HG02938 (cell line): ENCODE data around the gene SLC6A17.

Experiments
- ATAC-seq: cut with Tn5 transposase; IDR thresholded peaks from one replicate; pipeline ENCODE4 v1.9.1; 2021; ENCODE audit warnings: mild to moderate bottlenecking, moderate library complexity; ENCODE audit not compliant: unreplicated experiment

The SLC6A17 gene

DNA sequence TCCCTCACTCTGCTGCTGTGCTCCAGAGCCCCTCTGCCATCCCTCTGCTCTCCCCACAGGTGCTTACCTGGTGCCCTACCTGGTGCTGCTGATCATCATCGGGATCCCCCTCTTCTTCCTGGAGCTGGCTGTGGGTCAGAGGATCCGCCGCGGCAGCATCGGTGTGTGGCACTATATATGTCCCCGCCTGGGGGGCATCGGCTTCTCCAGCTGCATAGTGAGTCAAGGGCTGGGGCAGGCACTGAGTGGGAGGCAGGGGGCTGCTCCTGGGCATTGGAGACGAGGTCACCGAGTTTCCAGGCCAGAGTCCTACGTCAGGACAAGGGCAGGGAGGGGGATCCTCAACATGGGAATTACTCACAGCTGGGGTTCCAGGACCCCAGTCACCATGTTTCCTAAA, 21.7 kb downstream of the SLC6A17 start:
- no peak for ATAC-seq

DNA sequence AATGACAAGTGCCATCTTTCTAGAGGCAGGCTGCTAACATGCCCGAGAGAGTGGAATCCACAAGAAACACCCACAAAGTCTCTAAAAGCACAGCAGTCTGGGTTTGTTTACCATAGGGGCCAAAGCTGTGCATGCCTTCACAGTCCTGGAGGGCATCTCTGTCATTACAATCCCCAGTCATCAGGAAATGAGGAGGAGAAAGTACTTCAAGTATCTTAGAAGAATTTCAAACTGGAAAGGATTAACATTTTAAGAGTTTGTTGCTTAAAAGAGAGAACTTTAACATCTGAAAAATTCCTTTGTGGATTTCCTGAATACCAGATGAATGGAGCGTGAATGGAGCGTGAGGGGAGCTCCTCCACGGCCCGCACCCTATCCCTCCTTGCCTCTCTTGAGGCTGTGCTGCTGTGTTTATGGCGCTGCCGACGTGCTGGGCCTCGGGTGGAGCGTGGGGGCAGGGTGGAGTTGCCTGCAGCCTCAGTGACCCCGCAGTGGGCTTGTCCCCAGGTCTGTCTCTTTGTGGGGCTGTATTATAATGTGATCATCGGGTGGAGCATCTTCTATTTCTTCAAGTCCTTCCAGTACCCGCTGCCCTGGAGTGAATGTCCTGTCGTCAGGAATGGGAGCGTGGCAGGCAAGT, 23.3 kb downstream of the SLC6A17 start:
- no peak for ATAC-seq

DNA sequence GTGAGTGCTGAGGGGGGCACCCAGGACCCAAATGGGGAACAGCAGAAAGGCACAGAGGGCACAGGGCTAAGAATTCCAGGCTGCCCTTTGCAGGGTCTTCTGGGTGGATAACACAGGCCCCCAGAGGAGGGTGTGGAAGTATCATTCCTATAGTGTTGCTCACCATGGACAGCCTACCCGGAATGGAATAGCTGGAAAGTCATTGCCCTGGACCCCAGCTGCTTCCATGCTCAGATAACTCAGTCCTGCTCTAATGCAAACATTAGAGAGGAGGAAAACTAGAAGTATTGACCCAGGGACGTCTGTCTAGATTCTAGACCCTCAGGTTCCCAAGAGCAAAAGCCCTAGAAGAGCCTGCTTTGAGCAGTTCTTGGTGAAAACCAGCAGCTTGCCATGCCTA, 24.7 kb downstream of the SLC6A17 start:
- ATAC-seq: no peak

DNA sequence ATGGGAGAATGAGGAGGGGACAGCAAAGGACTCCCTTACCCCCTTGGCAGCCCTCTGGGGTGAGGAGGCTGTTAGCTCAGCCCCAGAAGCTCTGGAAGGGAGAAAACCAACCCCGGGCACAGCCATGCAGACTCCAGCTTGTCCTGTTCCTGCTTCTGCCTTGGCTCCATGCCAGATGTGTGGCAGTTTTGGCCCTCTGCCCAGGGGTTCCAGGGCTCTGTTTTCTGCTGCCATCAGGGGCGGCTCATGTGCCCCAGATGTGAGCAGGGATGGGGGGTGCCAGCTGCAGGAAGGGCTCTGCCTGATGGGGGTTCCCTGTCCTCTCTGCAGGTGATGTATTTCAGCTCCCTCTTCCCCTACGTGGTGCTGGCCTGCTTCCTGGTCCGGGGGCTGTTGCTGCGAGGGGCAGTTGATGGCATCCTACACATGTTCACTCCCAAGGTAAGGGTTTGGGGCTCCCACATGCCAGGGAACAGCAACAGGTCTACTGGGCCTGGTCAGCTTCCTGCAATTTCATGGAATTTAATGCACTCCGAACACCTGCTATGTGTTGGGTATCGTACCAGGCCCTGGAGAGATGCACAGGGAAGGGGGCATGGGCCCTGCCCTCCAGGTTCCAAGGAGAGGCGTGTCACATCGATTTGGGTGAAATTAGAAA, 26.1 kb downstream of the SLC6A17 start:
- no peak for ATAC-seq

DNA sequence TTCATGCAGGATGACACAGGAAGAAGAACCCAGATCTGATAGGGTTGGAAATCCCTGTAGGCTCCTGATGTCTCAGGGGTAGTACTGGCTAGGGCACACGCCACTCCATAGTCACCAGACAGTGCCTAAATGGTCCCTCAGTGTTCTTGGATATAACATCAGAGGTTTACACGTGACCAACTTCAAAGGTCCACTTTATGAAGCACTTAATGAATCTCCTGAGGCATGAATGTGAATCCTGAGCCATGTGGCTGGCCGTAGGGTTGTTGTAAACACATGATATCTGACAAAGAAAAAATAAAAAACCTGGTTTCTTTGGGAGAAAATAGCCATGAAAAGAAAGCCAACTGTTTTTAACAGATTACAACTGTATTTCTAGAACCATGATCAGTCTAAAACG, 27.5 kb downstream of the SLC6A17 start:
- ATAC-seq: no peak

DNA sequence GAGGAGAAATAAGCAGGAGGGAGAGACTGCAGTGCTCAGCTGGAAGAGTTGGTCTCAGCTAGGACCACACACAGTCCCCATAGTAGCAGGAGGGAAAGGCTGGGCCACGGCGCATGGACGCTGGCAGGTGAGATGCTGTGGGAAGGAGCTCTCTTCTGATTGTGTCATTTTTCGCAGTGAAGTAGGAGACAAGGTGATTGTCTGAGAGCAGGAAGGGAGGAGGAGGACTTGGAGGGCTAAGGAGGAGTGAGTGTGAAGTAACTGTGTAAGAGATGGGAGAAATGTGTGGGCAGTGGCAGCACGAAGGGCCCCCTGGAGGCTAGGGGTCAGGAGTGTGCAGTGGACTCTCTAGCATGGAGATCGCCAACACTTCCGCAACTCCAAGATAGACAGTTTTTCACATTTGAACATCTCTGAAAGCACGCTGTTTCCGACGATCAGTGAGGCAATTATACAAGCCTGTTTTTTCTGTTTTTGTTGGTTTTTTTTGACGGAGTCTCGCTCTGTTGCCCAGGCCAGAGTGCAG, 33.4 kb downstream of the SLC6A17 start:
- ATAC-seq: no peak

DNA sequence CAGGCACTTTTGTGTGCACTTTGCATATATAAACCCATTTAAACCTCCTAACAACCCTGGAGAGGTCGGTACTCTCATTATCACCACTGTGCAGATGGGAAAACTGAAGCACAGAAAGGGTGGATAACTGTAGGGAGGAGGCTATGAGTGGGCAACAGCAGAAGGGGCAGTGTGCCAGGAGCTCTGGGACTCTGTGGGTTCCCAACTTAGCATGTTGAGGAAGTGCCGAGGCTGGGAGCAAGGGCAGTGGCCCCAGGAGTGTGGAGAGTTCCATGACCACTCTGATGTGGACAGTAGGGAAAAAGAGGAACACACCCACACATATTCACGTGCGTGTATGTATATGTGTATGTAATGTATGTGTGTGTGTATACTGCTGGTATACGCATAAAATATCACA, 34.2 kb downstream of the SLC6A17 start:
- ATAC-seq: no peak

DNA sequence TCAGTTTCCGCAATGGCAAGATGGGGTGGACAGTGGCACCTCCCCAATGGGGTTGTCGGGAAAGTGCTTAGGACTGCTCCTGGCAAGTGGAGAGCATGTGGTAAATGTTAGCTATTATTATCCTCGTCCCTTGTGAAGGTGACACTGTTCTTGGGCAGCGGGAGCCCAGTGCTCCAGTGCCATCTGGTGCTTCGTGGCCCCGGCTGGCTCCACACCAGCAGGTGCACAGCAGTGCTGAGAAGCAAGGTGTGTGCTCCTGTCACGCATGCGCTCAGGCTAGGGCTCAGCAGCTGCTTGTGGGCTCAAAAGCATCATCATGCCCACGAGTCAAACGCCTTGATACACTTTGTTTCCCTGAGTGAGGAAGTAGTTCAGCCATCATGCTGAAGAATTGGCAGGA, 34.9 kb downstream of the SLC6A17 start:
- ATAC-seq: no peak

DNA sequence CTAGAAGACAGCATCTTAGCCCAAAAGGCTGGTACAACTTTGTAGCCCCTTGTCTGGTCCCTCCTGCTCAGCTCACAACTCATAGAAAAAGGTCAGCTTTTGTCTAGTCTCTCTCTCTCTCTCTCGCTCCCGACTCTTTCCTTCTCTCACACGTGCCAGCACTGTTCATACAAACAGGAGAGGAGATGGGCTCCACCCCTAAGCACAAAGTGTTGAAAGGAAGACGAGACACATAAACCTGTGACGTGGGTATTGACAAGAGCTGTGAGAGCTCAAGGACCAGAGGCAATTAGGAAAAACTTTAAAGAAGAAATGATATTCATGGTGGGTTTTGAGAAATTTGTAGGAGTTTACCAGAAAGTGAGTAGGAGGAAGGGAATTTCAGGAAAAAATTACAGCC, 36.3 kb downstream of the SLC6A17 start:
- ATAC-seq: no peak

DNA sequence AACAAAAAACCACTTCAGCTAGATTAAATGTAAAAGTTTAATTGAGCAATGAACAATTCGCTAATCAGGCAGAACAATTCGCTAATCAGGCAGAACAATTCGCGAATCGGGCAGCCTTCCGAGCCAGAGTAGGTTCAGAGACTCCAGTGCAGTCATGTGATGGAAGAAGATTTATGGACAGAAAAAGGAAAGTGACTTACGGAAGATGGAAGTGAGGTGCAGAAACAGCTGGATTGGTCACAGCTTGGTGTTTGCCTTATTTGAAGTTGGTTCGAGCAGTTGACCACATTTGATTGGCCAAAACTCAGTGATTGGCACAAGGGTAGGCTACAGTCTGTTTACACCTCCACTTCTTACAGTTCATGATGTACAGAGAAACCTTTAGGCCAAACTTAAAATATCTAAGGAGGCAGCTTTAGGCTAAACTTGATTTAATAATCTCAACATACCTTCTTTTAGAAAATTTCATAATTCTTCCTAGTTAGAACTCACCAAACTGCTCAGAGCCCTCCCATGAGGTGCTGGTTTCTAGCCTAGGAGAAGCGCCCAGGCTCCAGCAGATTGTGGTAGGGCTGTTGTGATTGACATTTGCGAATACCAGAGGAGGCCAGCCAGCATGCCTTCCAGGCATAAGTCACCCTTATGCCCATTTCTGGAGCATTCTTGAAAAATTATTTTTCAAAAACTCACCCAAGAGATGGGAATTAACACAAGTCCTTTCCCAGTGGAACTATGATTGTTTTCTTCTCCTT, 37.0 kb downstream of the SLC6A17 start:
- ATAC-seq: no peak

DNA sequence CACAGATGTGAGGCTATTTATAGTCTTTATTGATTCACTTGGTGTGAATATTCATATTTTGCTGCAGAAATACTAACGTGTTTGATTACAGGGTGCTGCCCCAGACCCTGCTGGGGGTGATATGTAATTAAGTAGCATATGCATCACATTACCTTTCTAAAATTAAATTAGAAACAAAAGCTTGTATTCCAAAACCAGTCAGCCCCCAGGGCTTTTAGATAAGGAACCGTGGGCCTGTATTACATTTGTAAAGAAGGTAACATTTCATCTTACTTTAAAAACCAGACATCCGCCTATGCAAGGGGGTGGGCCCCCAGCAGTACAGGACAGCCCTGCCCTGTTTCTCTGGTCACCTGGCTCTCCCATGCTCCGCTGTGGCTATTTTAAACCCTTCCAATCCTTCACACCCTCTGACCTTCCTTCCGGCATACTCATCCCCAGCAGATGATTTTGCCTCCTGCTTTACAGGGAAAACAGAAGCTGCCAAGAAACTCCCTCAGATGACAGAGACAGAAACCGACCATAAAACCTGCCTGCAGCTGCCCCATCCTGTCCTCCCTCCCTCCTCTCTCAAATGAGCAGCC, 37.8 kb downstream of the SLC6A17 start:
- ATAC-seq: no peak

DNA sequence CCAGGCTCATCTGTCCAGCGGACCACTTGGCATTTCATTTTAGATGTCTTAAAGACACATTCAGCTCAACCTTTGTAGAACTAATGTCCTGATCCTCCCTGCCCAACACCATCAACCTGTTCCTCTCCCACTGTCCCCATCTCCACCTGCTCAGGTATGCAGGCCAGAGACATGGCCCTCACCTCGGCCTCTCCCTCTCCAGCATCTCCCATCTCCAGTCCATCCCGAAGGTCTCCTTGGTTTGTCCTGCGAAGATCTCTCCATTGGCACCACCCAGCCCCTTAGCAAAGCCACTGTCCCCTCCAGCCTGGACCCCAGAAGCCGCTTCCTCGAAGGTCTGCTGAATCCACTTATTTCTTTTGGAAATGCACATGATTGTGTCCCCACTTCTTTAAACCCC, 38.9 kb downstream of the SLC6A17 start:
- ATAC-seq: no peak

DNA sequence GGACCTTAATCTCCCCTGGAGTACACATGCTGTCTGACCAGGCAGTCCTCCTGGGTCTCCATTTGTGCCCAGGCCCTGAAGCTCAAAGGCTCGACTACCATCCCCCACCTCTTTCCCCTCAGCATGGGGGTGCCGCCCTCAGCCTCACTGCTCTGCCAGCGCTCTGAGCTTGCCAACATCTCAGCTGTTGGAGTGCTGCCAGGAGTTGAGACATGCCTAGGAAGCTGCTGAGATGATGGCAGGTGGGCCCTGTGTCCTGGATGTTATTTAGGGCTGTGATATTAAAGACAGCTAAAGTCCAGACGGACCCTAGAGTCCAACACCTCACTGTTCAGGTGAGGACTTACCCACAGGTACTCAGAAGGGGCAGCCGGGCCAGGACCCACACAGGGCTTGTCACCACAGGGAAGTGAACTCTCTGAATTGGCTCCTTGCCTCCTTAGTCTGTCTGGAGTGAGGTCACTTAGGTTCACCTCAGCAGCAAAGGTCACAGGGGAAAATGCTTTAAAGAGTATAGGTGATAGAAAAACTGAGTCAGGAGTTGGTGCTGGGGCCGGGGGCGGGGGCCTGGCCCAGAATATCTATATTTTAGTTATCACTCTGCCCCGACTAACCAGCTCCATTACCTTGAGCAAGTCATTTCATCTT, 40.1 kb downstream of the SLC6A17 start:
- no peak for ATAC-seq

DNA sequence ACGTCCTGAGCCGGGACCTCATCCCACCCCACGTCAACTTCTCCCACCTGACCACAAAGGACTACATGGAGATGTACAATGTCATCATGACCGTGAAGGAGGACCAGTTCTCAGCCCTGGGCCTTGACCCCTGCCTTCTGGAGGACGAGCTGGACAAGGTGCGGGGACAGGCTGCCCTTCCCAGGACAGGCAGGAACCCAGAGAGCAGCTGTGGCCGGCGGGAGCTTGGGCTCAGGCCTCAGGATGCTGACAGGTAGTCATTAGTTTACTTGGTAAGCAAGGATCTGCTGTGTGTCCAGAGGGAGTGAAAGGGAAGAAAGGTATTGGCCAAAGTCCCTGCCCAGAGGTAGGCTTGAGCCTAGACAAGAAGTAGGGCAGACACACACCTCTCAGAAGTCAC, 42.2 kb downstream of the SLC6A17 start:
- no peak for ATAC-seq

DNA sequence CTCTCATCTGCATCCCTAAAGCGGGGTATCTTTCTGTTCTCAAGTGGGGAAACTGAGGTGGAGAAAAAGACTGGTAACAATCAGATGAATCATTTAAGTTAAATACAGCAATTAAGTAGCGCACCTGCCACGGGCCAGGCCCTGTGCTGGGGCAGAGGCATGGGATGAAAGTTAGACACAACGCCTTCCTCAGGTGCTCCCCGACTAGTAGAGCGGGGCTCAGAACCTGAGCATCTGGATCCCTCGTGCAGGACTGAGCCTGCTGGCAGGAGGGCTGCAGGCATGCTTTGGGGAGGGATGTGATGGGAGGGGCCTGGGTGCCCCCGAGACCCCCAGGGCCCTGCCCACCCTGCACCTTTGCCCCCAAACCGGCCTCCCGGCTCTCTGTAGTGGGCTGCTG, 44.9 kb downstream of the SLC6A17 start:
- ATAC-seq: no peak

DNA sequence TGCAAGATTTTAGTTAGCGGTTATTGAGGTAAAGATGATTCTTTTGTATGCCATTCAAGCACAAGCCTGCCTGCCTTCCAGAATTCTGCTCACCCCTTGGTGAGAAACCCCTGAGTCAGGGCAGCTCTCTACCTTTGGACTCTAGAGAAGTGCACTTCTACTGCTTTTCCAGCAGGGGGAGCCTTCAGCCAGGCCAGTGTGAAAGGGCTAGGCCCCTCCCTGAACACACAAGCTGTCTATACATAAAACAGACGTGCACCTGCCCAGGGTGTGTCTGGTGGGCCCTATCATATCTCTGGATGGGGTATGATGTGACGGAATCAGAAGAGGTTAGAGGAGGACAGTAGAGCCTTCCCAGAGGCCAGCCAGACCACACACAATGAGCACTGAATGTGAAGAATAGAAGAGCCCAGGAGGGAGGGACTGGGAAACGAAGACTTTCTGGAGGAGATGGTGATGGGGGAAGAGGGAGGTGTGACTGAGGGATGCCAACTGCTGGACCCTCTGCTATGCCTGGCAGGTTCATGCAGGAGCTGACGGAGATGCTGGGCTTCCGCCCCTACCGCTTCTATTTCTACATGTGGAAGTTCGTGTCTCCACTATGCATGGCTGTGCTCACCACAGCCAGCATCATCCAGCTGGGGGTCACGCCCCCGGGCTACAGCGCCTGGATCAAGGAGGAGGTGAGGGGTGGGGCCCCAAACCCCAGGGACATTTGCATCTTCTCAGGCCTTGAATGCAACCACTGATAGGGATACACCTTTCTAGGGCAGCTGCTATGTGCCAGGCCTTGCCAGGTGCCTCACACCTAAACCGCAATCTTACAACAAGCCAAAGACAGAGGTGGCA, 46.8 kb downstream of the SLC6A17 start:
- ATAC-seq: no peak

DNA sequence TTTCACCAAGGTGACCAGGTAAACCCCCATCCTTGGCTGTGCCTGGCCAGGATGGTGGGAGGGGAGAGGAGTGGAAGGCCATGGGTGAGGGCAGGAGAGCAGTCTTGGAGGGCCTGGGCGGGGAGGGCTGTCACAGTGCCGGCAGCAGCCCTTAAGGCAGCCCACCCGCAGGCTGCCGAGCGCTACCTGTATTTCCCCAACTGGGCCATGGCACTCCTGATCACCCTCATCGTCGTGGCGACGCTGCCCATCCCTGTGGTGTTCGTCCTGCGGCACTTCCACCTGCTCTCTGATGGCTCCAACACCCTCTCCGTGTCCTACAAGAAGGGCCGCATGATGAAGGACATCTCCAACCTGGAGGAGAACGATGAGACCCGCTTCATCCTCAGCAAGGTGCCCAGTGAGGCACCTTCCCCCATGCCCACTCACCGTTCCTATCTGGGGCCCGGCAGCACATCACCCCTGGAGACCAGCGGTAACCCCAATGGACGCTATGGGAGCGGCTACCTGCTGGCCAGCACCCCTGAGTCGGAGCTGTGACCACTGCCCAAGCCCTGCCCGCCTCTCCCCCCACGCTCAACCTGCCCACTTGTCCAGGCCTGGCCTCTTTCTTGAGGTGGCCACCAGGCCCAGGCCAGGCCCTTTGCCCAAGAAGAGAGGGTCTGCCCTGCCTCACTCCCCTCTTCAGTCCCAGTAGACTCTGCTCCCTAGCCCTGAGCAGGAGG, 47.8 kb downstream of the SLC6A17 start:
- ATAC-seq: no peak

DNA sequence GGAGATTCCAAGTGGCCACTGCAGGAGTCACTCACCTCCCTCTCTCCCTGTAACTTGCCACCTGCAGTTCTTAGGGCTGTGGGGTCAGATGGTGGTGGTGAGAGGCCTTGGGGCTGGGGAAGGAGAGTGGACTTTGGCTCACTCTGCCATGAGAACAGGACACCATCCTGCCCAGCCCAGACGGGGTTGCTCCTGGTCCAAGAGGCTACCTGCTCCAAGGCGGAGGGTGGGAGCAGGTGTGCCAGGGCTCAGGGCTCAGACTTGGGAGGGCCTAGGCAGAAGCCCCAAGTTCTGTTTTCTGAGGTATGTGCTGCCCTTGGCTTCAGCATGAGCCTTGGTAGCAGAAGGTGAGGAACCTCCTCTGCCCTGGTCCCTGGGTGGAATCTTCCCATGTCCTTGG, 48.5 kb downstream of the SLC6A17 start:
- no peak for ATAC-seq

DNA sequence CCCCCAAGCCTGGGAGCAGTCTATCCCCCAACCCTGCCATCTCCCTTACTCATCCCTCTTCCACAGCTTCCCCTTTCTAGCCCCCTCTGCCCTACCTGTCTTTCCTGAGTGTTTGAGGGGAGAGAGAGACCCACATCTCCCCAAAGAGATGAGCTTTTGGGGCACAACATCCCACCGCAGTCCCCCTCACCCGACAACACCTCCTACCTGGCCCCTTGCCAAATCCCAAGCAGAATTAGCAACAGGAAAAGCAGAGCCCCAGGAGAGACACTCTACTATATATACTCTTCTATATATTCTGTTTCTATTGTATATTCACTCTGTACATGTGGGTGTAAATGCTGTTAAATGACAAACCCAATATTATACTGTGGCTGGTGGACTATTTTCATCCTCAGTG, 49.9 kb downstream of the SLC6A17 start:
- ATAC-seq: no peak

DNA sequence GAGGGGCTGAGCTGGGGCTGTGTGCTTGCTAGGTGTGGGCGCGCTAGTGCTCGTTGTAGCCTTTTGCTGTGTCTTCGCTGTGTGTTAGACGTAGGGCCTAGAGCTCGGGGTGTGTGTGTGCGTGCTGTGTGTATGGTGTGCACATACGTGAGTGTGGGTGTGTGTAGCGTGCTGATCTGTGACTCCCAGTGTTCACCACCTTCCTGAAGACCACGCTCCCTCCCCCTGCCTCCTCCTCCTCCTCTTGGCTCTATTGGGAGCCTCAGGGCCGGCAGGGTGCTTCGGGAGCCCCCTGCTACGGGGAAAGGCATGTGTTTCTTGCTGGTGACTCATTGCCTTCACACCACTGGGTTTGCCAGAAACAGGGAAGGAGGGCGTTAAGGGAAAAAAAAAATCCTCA, 50.4 kb downstream of the SLC6A17 start:
- no peak for ATAC-seq
